IMR-90 (cell line): ENCODE results near the gene ODAD3. TPM values are rescaled to one million over a fixed set of nuclear protein-coding genes. Genes with fewer than 3 reads are reported as not detected.
A peak's percentile ranks its signal among the peaks of the same experiment; 100 is the strongest.

Source experiments
- ATAC-seq: fragments of 200-7000 bp; cut with Tn5 transposase; 2 replicates; pipeline ENCODE4 v1.9.1; 2020; ENCODE audit warnings: low read depth, mild to moderate bottlenecking, moderate library complexity
- BruUV-seq: library from RNA; stranded (reverse); fragments of 400-500 nt; replicated peaks from 2 replicates; lab custom pipeline; 2021; lab: Mats Ljungman, UMichigan
- CTCF ChIA-PET: fragments of 300-600 bp; formaldehyde crosslinking; extraction: SDS; loops from one replicate; lab custom pipeline; 2021; ENCODE audit warnings: antibody characterized with exemption; lab: Yijun Ruan, JAX
- POLR2A ChIA-PET: fragments of 300-600 bp; sonication (Branson Sonifier 250); formaldehyde crosslinking; loops from one replicate; lab custom pipeline; 2022; ENCODE audit warnings: antibody characterized with exemption; ENCODE audit not compliant: unreplicated experiment; lab: Charles Lee
- DNase-seq: peaks from one replicate; pipeline ENCODE4 v3.0.0; 2013
- H2AFZ ChIP-seq: replicated peaks from 2 replicates; pipeline ENCODE3; 2013; ENCODE audit warnings: low read length, mild to moderate bottlenecking; ENCODE audit not compliant: poor library complexity
- H2AK5ac ChIP-seq: 2 replicates; pipeline ENCODE4 v1.6.1; 2013; ENCODE audit warnings: low read depth, low read length, inconsistent platforms
- H2AK9ac ChIP-seq: replicated peaks from 2 replicates; pipeline ENCODE3; 2013; ENCODE audit warnings: mild to moderate bottlenecking, low read depth, low read length, moderate library complexity; ENCODE audit not compliant: poor library complexity
- H2BK120ac ChIP-seq: 2 replicates; pipeline ENCODE4 v1.6.1; 2013; ENCODE audit warnings: low read depth, low read length, inconsistent platforms
- H2BK15ac ChIP-seq: 3 replicates; pipeline ENCODE4 v1.6.1; 2013; ENCODE audit warnings: low read depth, low read length, inconsistent platforms
- H2BK20ac ChIP-seq: 2 replicates; pipeline ENCODE4 v1.6.1; 2013; ENCODE audit warnings: low read depth, mild to moderate bottlenecking, inconsistent platforms, low read length, moderate library complexity
- H2BK5ac ChIP-seq: 2 replicates; pipeline ENCODE4 v1.6.1; 2013; ENCODE audit warnings: mild to moderate bottlenecking, low read depth, low read length, inconsistent platforms; ENCODE audit not compliant: poor library complexity, severe bottlenecking
- H3K14ac ChIP-seq: replicated peaks from 2 replicates; pipeline ENCODE4 v1.6.1; 2013; ENCODE audit warnings: low read depth, low read length, inconsistent platforms
- H3K18ac ChIP-seq: 2 replicates; pipeline ENCODE4 v1.6.1; 2013; ENCODE audit warnings: low read depth, low read length, control low read depth
- H3K23ac ChIP-seq: 2 replicates; pipeline ENCODE4 v1.6.1; 2013; ENCODE audit warnings: low read depth, low read length, inconsistent platforms
- H3K27ac ChIP-seq: 2 replicates; pipeline ENCODE4 v1.5.1; 2013; ENCODE audit warnings: mild to moderate bottlenecking, control low read depth, low read length; ENCODE audit not compliant: insufficient read depth
- H3K27me3 ChIP-seq: 2 replicates; pipeline ENCODE4 v1.6.1; 2013; ENCODE audit warnings: low read length; ENCODE audit not compliant: control insufficient read depth, insufficient read depth
- H3K36me3 ChIP-seq: 2 replicates; pipeline ENCODE4 v1.6.1; 2013; ENCODE audit warnings: low read length, mixed read lengths; ENCODE audit not compliant: control insufficient read depth, insufficient read depth
- H3K4ac ChIP-seq: 2 replicates; pipeline ENCODE4 v1.6.1; 2013; ENCODE audit warnings: low read depth, low read length, inconsistent platforms
- H3K4me1 ChIP-seq: 2 replicates; pipeline ENCODE4 v1.6.1; 2013; ENCODE audit warnings: low read length, mixed read lengths; ENCODE audit not compliant: control insufficient read depth, insufficient read depth
- H3K4me2 ChIP-seq: 2 replicates; pipeline ENCODE4 v1.6.1; 2013; ENCODE audit warnings: low read depth, mild to moderate bottlenecking, control low read depth, low read length, moderate library complexity
- H3K4me3 ChIP-seq: 2 replicates; pipeline ENCODE4 v1.5.1; 2013; ENCODE audit warnings: low read depth, mild to moderate bottlenecking, control low read depth, low read length, moderate library complexity; ENCODE audit not compliant: insufficient read depth
- H3K56ac ChIP-seq: 2 replicates; pipeline ENCODE4 v1.6.1; 2013; ENCODE audit warnings: low read length, inconsistent platforms; ENCODE audit not compliant: insufficient read depth; ENCODE audit errors: extremely low read depth
- H3K79me1 ChIP-seq, 2 experiments: 2 replicates each; pipeline ENCODE4 v1.6.1; 2013; ENCODE audit warnings: low read length in 2 of 2, inconsistent platforms in 1 of 2, low read depth in 1 of 2
- H3K9ac ChIP-seq: 2 replicates; pipeline ENCODE4 v1.6.1; 2013; ENCODE audit warnings: low read depth, low read length, control low read depth
- H3K9me1 ChIP-seq: 2 replicates; pipeline ENCODE4 v1.6.1; 2013; ENCODE audit warnings: low read length, inconsistent platforms; ENCODE audit not compliant: insufficient read depth
- H3K9me3 ChIP-seq: 2 replicates; pipeline ENCODE4 v1.6.1; 2013; ENCODE audit warnings: low read length; ENCODE audit not compliant: control insufficient read depth, insufficient read depth
- H4K20me1 ChIP-seq: 2 replicates; pipeline ENCODE4 v1.6.1; 2013; ENCODE audit warnings: low read length, inconsistent platforms; ENCODE audit not compliant: insufficient read depth
- H4K5ac ChIP-seq: 2 replicates; pipeline ENCODE4 v1.6.1; 2013; ENCODE audit warnings: mild to moderate bottlenecking, low read depth, low read length, control low read depth
- H4K8ac ChIP-seq, 2 experiments: 2 replicates each; pipeline ENCODE4 v1.6.1; 2013; ENCODE audit warnings: low read depth in 2 of 2, low read length in 2 of 2, control low read depth in 1 of 2, inconsistent platforms in 1 of 2
- H4K91ac ChIP-seq: 2 replicates; pipeline ENCODE4 v1.6.1; 2013; ENCODE audit warnings: low read depth, low read length, inconsistent platforms; ENCODE audit not compliant: insufficient read depth
- BHLHE40 ChIP-seq: fragments of 150-350 bp; IDR thresholded peaks from 2 replicates; pipeline ENCODE4 v1.6.1; 2016; ENCODE audit warnings: mild to moderate bottlenecking, low read depth, low read length
- FOS ChIP-seq: fragments of 150-350 bp; IDR thresholded peaks from 2 replicates; pipeline ENCODE4 v1.6.1; 2016; ENCODE audit warnings: low read depth, low read length
- WGBS, 2 experiments: methylation state at CpG; one replicate each; pipeline versions ENCODE4 v1.1.5 to v1.1.7; 2013; ENCODE audit warnings: missing lambda C conversion rate in 2 of 2; ENCODE audit not compliant: insufficient read length in 1 of 2; ENCODE audit errors: extremely low coverage in 2 of 2; 5-methylcytosine and 5-hydroxymethylcytosine counted together
- dilution Hi-C: fragments of 300-500 bp; cut with HindIII; formaldehyde crosslinking; loops from one replicate; pipeline ENCODE4 v1.14.3; 2018; ENCODE audit warnings: low sequenced_read_pairs; ENCODE audit not compliant: unreplicated experiment
- in situ Hi-C: fragments of 300-500 bp; cut with MboI; formaldehyde crosslinking; loops from 3 replicates; pipeline ENCODE4 v1.14.3; 2019; ENCODE audit warnings: low sequenced_read_pairs, inconsistent platforms, mixed read lengths
- intact Hi-C: fragments of 100-400 bp; cut with micrococcal nuclease; formaldehyde crosslinking; loops from 2 replicates; pipeline ENCODE4 v1.10.0; 2022
- polyA plus RNA-seq, 3 experiments: library from polyadenylated mRNA; depleted of rRNA; stranded (reverse); fragments of >200 nt; gene quantifications; 2 replicates each; pipeline ENCODE4 v1.2.3, GENCODE V29; 2012; ENCODE audit warnings: low replicate concordance in 1 of 3
- total RNA-seq: library from RNA; depleted of rRNA; stranded (reverse); fragments of >200 nt; gene quantifications from 2 replicates; pipeline ENCODE4 v1.2.3, GENCODE V29; 2012

ODAD3 gene
- total and polyA plus RNA-seq, 2 of the 4 experiments (the other 2 are of a cell fraction): under 0.01 to 0.44 TPM

DNA sequence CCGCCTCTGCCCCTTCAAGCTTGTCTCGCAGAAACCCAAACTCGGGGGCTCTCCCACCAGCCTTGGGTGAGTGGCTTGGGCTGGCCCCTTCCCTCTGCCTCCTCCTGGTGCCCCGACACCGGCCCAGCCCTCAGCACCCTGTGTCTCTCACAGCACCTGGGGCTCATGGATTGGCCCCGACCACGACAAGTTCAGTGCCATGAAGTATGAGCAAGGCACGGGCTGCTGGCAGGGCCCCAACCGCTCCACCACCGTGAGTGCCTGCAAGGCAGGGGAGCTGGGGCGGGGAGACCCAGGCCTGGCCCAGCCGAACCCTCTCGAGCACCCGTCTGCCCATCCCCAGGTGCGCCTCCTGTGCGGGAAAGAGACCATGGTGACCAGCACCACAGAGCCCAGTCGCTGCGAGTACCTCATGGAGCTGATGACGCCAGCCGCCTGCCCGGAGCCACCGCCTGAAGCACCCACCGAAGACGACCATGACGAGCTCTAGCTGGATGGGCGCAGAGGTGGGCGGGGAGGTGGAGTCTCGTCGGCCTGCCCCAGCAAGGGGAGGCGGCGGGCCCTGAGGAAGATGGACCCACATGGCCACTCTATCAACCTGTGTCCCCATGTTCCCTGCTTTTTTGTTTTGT, 14.1 kb upstream of the ODAD3 start:
- no peaks in the 10 kb centered on the region for H3K9me3 ChIP-seq
- no peak overlapping the region for H3K56ac ChIP-seq
- ChIA-PET CTCF (no interaction called here), POLR2A (no interaction called here)
- H3K9me1 ChIP-seq: no peaks in the 10 kb centered on the region
- H4K5ac ChIP-seq: no peak overlapping the region
- H4K20me1 ChIP-seq: peaks cover 4% of the 10 kb centered on the region; the same call in 1 of the 2 replicates
- no peak overlapping the region for H3K4ac ChIP-seq
- H2AK5ac ChIP-seq: no peak overlapping the region
- no peak overlapping the region for H2BK5ac ChIP-seq
- H3K4me3 ChIP-seq: no peak overlapping the region
- H4K8ac ChIP-seq: no peak overlapping the region
- H3K4me2 ChIP-seq: no peak overlapping the region
- DNase-seq: no peak
- H3K14ac ChIP-seq: no peak overlapping the region
- H3K9ac ChIP-seq: no peak overlapping the region
- no peak overlapping the region for H2BK20ac ChIP-seq
- no peak overlapping the region for H2BK15ac ChIP-seq
- dilution Hi-C loops: no loop called here
- peaks cover 0 to 3% of the 10 kb centered on the region in 2 experiments; a peak in 1 of 4 replicates for H3K79me1 ChIP-seq
- TSS peak; percentile 80 for BruUV-seq
- WGBS, 2 experiments: 97% methylated on average over 18 of the region's 31 CpGs; no CpG with 5 or more reads in 1 of the 2 experiments
- H4K91ac ChIP-seq: no peak overlapping the region
- no peak overlapping the region for H3K27ac ChIP-seq
- ATAC-seq: no peak
- H2BK120ac ChIP-seq: no peak overlapping the region
- in situ Hi-C loops: no loop called here
- TF ChIP-seq FOS: no peak
- no peak for TF ChIP-seq BHLHE40
- no peak overlapping the region for H3K18ac ChIP-seq
- H3K36me3 ChIP-seq: peaks cover 49% of the 10 kb centered on the region
- no peaks in the 10 kb centered on the region for H3K27me3 ChIP-seq
- no peak overlapping the region for H2AFZ ChIP-seq
- no peaks in the 10 kb centered on the region; the same call in 1 of the 2 replicates for H3K4me1 ChIP-seq
- H3K23ac ChIP-seq: no peak overlapping the region
- no peak overlapping the region for H2AK9ac ChIP-seq
- intact Hi-C loops: no loop called here
